ENCODE data around the gene ALLC.

Gene ALLC

GRCh38 chr2:3664118-3664517 is 6.1 kb downstream of the ALLC start:
- no peak overlapping the region for H3K27ac ChIP-seq (ENCODE audit: low read depth, low read length)
- no peak overlapping the region for H3K56ac ChIP-seq (ENCODE audit: low read length)
- no peak overlapping the region for H3K4ac ChIP-seq (ENCODE audit: low read depth, low read length)
- no peak overlapping the region for H3K9ac ChIP-seq (ENCODE audit: low read length)
- H3K4me2 ChIP-seq (ENCODE audit: low read length) = no peak overlapping the region
- H2AK5ac ChIP-seq (ENCODE audit: low read length) = no peak overlapping the region
- H2BK120ac ChIP-seq (ENCODE audit: low read depth, low read length) = no peak overlapping the region
- DNase-seq = no peak
- no peak overlapping the region for H3K23ac ChIP-seq (ENCODE audit: low read length)
- H3K79me2 ChIP-seq (ENCODE audit: control insufficient read depth, insufficient read depth, low read length) = no peaks in the 10 kb centered on the region
- H3K27me3 ChIP-seq (ENCODE audit: insufficient read depth, low read length, poor library complexity) = no peaks in the 10 kb centered on the region
- no CpG with 5 or more reads among the region's 3 CpGs for WGBS (ENCODE audit: extremely low coverage, insufficient coverage, low lambda C conversion rate)
- H3K18ac ChIP-seq (ENCODE audit: low read length) = no peak overlapping the region
- H3K4me1 ChIP-seq (ENCODE audit: control insufficient read depth, low read depth, low read length) = no peaks in the 10 kb centered on the region
- H4K5ac ChIP-seq (ENCODE audit: low read length) = no peak overlapping the region
- no peak overlapping the region for H2BK5ac ChIP-seq (ENCODE audit: low read length)
- no peaks in the 10 kb centered on the region for H3K79me1 ChIP-seq (ENCODE audit: low read length)
- no peak overlapping the region for H4K8ac ChIP-seq (ENCODE audit: low read depth, low read length)
- H3K4me3 ChIP-seq (ENCODE audit: low read length) = no peak overlapping the region
- no peak overlapping the region for H2BK15ac ChIP-seq (replicated peaks; ENCODE audit: low read depth)
- H3K36me3 ChIP-seq (ENCODE audit: control insufficient read depth, insufficient read depth, low read length) = no peaks in the 10 kb centered on the region

DNA sequence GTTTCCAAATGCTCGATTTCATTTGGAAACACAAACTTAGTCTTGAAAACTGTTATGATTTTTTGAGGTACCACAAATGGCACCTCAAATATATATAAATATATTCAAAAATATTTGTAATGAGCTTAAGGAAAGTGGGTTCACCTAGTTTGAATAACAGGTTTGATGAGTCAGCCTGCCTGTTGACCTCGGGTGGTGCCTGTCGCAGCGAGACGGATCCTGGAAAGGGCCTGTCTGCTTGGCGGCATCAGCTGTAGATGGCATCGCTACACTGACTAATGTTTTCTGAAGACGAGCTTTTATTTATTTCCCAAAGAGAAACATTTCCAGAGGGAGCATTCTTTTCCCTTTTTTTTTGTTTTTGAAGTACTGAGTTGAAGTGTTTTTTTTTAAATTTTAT is 6.9 kb downstream of the ALLC start:
- Histone ChIP-seq H3K23ac (ENCODE audit: low read length) (no peak overlapping the region), H3K18ac (ENCODE audit: low read length) (no peak overlapping the region), H3K79me1 (ENCODE audit: low read length) (no peaks in the 10 kb centered on the region), H3K4me3 (ENCODE audit: low read length) (no peak overlapping the region), H3K9ac (ENCODE audit: low read length) (no peak overlapping the region), H2BK120ac (ENCODE audit: low read depth, low read length) (no peak overlapping the region), H2BK15ac (replicated peaks; ENCODE audit: low read depth) (no peak overlapping the region), H3K4me2 (ENCODE audit: low read length) (no peak overlapping the region), H3K36me3 (ENCODE audit: control insufficient read depth, insufficient read depth, low read length) (no peaks in the 10 kb centered on the region), H3K56ac (ENCODE audit: low read length) (no peak overlapping the region), H3K27me3 (ENCODE audit: insufficient read depth, low read length, poor library complexity) (no peaks in the 10 kb centered on the region), H4K5ac (ENCODE audit: low read length) (no peak overlapping the region), H2AK5ac (ENCODE audit: low read length) (no peak overlapping the region), H4K8ac (ENCODE audit: low read depth, low read length) (no peak overlapping the region), H3K4ac (ENCODE audit: low read depth, low read length) (no peak overlapping the region), H2BK5ac (ENCODE audit: low read length) (no peak overlapping the region), H3K27ac (ENCODE audit: low read depth, low read length) (no peak overlapping the region), H3K4me1 (ENCODE audit: control insufficient read depth, low read depth, low read length) (no peaks in the 10 kb centered on the region), H3K79me2 (ENCODE audit: control insufficient read depth, insufficient read depth, low read length) (no peaks in the 10 kb centered on the region)
- DNase-seq = no peak
- WGBS (ENCODE audit: extremely low coverage, insufficient coverage, low lambda C conversion rate) = no CpG with 5 or more reads among the region's 8 CpGs

- no peak overlapping the region for H3K27ac ChIP-seq (ENCODE audit: low read depth, low read length)
- no peak overlapping the region for H3K4me3 ChIP-seq (ENCODE audit: low read length)
Measured at GRCh38 chr2:3665886-3666612, 8.0 kb downstream of the ALLC start.

GRCh38 chr2:3666613-3666975 is 8.6 kb downstream of the ALLC start:
- H2BK15ac ChIP-seq (replicated peaks; ENCODE audit: low read depth) = no peak overlapping the region
- no peak overlapping the region for H4K8ac ChIP-seq (ENCODE audit: low read depth, low read length)
- no CpG with 5 or more reads among the region's 18 CpGs for WGBS (ENCODE audit: extremely low coverage, insufficient coverage, low lambda C conversion rate)
- no peaks in the 10 kb centered on the region for H3K27me3 ChIP-seq (ENCODE audit: insufficient read depth, low read length, poor library complexity)
- H3K23ac ChIP-seq (ENCODE audit: low read length) = no peak overlapping the region
- no peak overlapping the region for H3K18ac ChIP-seq (ENCODE audit: low read length)
- no peaks in the 10 kb centered on the region for H3K79me2 ChIP-seq (ENCODE audit: control insufficient read depth, insufficient read depth, low read length)
- no peaks in the 10 kb centered on the region for H3K79me1 ChIP-seq (ENCODE audit: low read length)
- H3K56ac ChIP-seq (ENCODE audit: low read length) = no peak overlapping the region
- no peak overlapping the region for H2BK5ac ChIP-seq (ENCODE audit: low read length)
- no peak for DNase-seq
- no peak overlapping the region for H4K5ac ChIP-seq (ENCODE audit: low read length)
- H2AK5ac ChIP-seq (ENCODE audit: low read length) = no peak overlapping the region
- no peak overlapping the region for H3K27ac ChIP-seq (ENCODE audit: low read depth, low read length)
- no peaks in the 10 kb centered on the region for H3K4me1 ChIP-seq (ENCODE audit: control insufficient read depth, low read depth, low read length)
- H3K4me3 ChIP-seq (ENCODE audit: low read length) = no peak overlapping the region
- H3K4ac ChIP-seq (ENCODE audit: low read depth, low read length) = no peak overlapping the region
- no peak overlapping the region for H3K9ac ChIP-seq (ENCODE audit: low read length)
- H2BK120ac ChIP-seq (ENCODE audit: low read depth, low read length) = no peak overlapping the region
- no peaks in the 10 kb centered on the region for H3K36me3 ChIP-seq (ENCODE audit: control insufficient read depth, insufficient read depth, low read length)
- H3K4me2 ChIP-seq (ENCODE audit: low read length) = no peak overlapping the region

More at GRCh38 chr2:3665886-3666612, 8.0 kb downstream of the ALLC start:
- Histone ChIP-seq H3K23ac (ENCODE audit: low read length) (no peak overlapping the region), H4K5ac (ENCODE audit: low read length) (no peak overlapping the region), H3K18ac (ENCODE audit: low read length) (no peak overlapping the region), H3K4ac (ENCODE audit: low read depth, low read length) (no peak overlapping the region), H2BK120ac (ENCODE audit: low read depth, low read length) (no peak overlapping the region), H3K27me3 (ENCODE audit: insufficient read depth, low read length, poor library complexity) (no peaks in the 10 kb centered on the region), H2BK5ac (ENCODE audit: low read length) (no peak overlapping the region), H2BK15ac (replicated peaks; ENCODE audit: low read depth) (no peak overlapping the region), H4K8ac (ENCODE audit: low read depth, low read length) (no peak overlapping the region), H3K9ac (ENCODE audit: low read length) (no peak overlapping the region), H3K4me2 (ENCODE audit: low read length) (no peak overlapping the region), H3K79me1 (ENCODE audit: low read length) (no peaks in the 10 kb centered on the region), H3K4me1 (ENCODE audit: control insufficient read depth, low read depth, low read length) (no peaks in the 10 kb centered on the region), H3K36me3 (ENCODE audit: control insufficient read depth, insufficient read depth, low read length) (no peaks in the 10 kb centered on the region), H3K79me2 (ENCODE audit: control insufficient read depth, insufficient read depth, low read length) (no peaks in the 10 kb centered on the region), H2AK5ac (ENCODE audit: low read length) (no peak overlapping the region), H3K56ac (ENCODE audit: low read length) (no peak overlapping the region)
- no CpG with 5 or more reads among the region's 16 CpGs for WGBS (ENCODE audit: extremely low coverage, insufficient coverage, low lambda C conversion rate)
- DNase-seq = no peak

- H3K4ac ChIP-seq (ENCODE audit: low read depth, low read length) = no peak overlapping the region
- no peaks in the 10 kb centered on the region for H3K36me3 ChIP-seq (ENCODE audit: control insufficient read depth, insufficient read depth, low read length)
- H3K4me2 ChIP-seq (ENCODE audit: low read length) = no peak overlapping the region
- no peak overlapping the region for H4K5ac ChIP-seq (ENCODE audit: low read length)
- H3K18ac ChIP-seq (ENCODE audit: low read length) = no peak overlapping the region
- no peak overlapping the region for H3K56ac ChIP-seq (ENCODE audit: low read length)
- no peak overlapping the region for H4K8ac ChIP-seq (ENCODE audit: low read depth, low read length)
- no peak overlapping the region for H2BK120ac ChIP-seq (ENCODE audit: low read depth, low read length)
- H3K9ac ChIP-seq (ENCODE audit: low read length) = no peak overlapping the region
- no peak overlapping the region for H3K4me3 ChIP-seq (ENCODE audit: low read length)
- H3K79me2 ChIP-seq (ENCODE audit: control insufficient read depth, insufficient read depth, low read length) = no peaks in the 10 kb centered on the region
- no peak for DNase-seq
- H3K4me1 ChIP-seq (ENCODE audit: control insufficient read depth, low read depth, low read length) = no peaks in the 10 kb centered on the region
- no peaks in the 10 kb centered on the region for H3K79me1 ChIP-seq (ENCODE audit: low read length)
- no CpG with 5 or more reads among the region's 23 CpGs for WGBS (ENCODE audit: extremely low coverage, insufficient coverage, low lambda C conversion rate)
- H2AK5ac ChIP-seq (ENCODE audit: low read length) = no peak overlapping the region
- H3K23ac ChIP-seq (ENCODE audit: low read length) = no peak overlapping the region
- no peak overlapping the region for H3K27ac ChIP-seq (ENCODE audit: low read depth, low read length)
- H2BK15ac ChIP-seq (replicated peaks; ENCODE audit: low read depth) = no peak overlapping the region
- H3K27me3 ChIP-seq (ENCODE audit: insufficient read depth, low read length, poor library complexity) = no peaks in the 10 kb centered on the region
- no peak overlapping the region for H2BK5ac ChIP-seq (ENCODE audit: low read length)
Measured at GRCh38 chr2:3667151-3667631, 9.2 kb downstream of the ALLC start.

GRCh38 chr2:3669656-3670055 is 11.7 kb downstream of the ALLC start:
- H3K4ac ChIP-seq (ENCODE audit: low read depth, low read length) = no peak overlapping the region
- no peaks in the 10 kb centered on the region for H3K79me1 ChIP-seq (ENCODE audit: low read length)
- no peaks in the 10 kb centered on the region for H3K79me2 ChIP-seq (ENCODE audit: control insufficient read depth, insufficient read depth, low read length)
- no peak overlapping the region for H3K56ac ChIP-seq (ENCODE audit: low read length)
- H3K36me3 ChIP-seq (ENCODE audit: control insufficient read depth, insufficient read depth, low read length) = no peaks in the 10 kb centered on the region
- H3K18ac ChIP-seq (ENCODE audit: low read length) = no peak overlapping the region
- H2BK5ac ChIP-seq (ENCODE audit: low read length) = no peak overlapping the region
- no peak overlapping the region for H4K5ac ChIP-seq (ENCODE audit: low read length)
- H2AK5ac ChIP-seq (ENCODE audit: low read length) = no peak overlapping the region
- H3K27me3 ChIP-seq (ENCODE audit: insufficient read depth, low read length, poor library complexity) = no peaks in the 10 kb centered on the region
- no peak overlapping the region for H3K23ac ChIP-seq (ENCODE audit: low read length)
- no peak for DNase-seq
- H3K4me3 ChIP-seq (ENCODE audit: low read length) = no peak overlapping the region
- no peak overlapping the region for H3K4me2 ChIP-seq (ENCODE audit: low read length)
- H3K9ac ChIP-seq (ENCODE audit: low read length) = no peak overlapping the region
- WGBS (ENCODE audit: extremely low coverage, insufficient coverage, low lambda C conversion rate) = no CpG with 5 or more reads among the region's 8 CpGs
- no peak overlapping the region for H2BK120ac ChIP-seq (ENCODE audit: low read depth, low read length)
- no peak overlapping the region for H2BK15ac ChIP-seq (replicated peaks; ENCODE audit: low read depth)
- H3K27ac ChIP-seq (ENCODE audit: low read depth, low read length) = no peak overlapping the region
- H4K8ac ChIP-seq (ENCODE audit: low read depth, low read length) = no peak overlapping the region
- no peaks in the 10 kb centered on the region for H3K4me1 ChIP-seq (ENCODE audit: control insufficient read depth, low read depth, low read length)
